Activated T-cell treated with anti-CD3 and anti-CD28 coated beads for 24 hours (primary cell): ENCODE measurements around the gene WASF1.
"Not testable (repeated sequence)": the region's sequence is repeated elsewhere in the genome, so short reads cannot be mapped to it uniquely, and the experiment has no call there.

Experiments
- DNase-seq: peaks from one replicate; pipeline ENCODE4 v3.0.0-alpha.2; 2020; ENCODE audit warnings: low read depth

WASF1 gene

GRCh38 chr6:110173506-110174132 is 5.9 kb downstream of the WASF1 start:
- DNase-seq, result no peak

- DNase-seq, result no peak
Observed at GRCh38 chr6:110170081-110170480, 9.4 kb downstream of the WASF1 start.

GRCh38 chr6:110158479-110158878 is 21.0 kb downstream of the WASF1 start:
- DNase-seq, result no peak

GRCh38 chr6:110147870-110148269 is 31.6 kb downstream of the WASF1 start:
- no peak for DNase-seq

- DNase-seq, result no peak
Observed at GRCh38 chr6:110140650-110141049, 38.8 kb downstream of the WASF1 start.

- DNase-seq, result no peak
Observed at GRCh38 chr6:110139052-110139451, 40.4 kb downstream of the WASF1 start.

- no peak for DNase-seq
Observed at GRCh38 chr6:110137924-110138887, 41.3 kb downstream of the WASF1 start.

- no peak for DNase-seq
Observed at GRCh38 chr6:110130362-110130761, 49.1 kb downstream of the WASF1 start.

GRCh38 chr6:110128418-110128817 is 51.1 kb downstream of the WASF1 start:
- DNase-seq, result no peak

GRCh38 chr6:110125361-110125760 is 54.1 kb downstream of the WASF1 start:
- DNase-seq, result no peak

GRCh38 chr6:110121655-110122054 is 57.8 kb downstream of the WASF1 start:
- not testable (repeated sequence) for DNase-seq

GRCh38 chr6:110116258-110116657 is 63.2 kb downstream of the WASF1 start:
- DNase-seq, result no peak

- DNase-seq, result no peak
Observed at GRCh38 chr6:110114004-110114403, 65.5 kb downstream of the WASF1 start.

GRCh38 chr6:110105296-110105695 is 74.2 kb downstream of the WASF1 start:
- no peak for DNase-seq

GRCh38 chr6:110103260-110103659 is 76.2 kb downstream of the WASF1 start:
- DNase-seq, result no peak

GRCh38 chr6:110102411-110102810 is 77.1 kb downstream of the WASF1 start:
- no peak for DNase-seq

- DNase-seq, result no peak
Observed at GRCh38 chr6:110101885-110102284, 77.6 kb downstream of the WASF1 start.

- DNase-seq, result no peak
Observed at GRCh38 chr6:110098511-110099116, 80.9 kb downstream of the WASF1 start.

- DNase-seq, result no peak
Observed at GRCh38 chr6:110097443-110097842, 82.0 kb downstream of the WASF1 start.

- no peak for DNase-seq
Observed at GRCh38 chr6:110095935-110096334, 83.5 kb downstream of the WASF1 start.

- DNase-seq, result no peak
Observed at GRCh38 chr6:110095101-110095500, 84.4 kb downstream of the WASF1 start.

GRCh38 chr6:110093981-110094380 is 85.5 kb downstream of the WASF1 start:
- no peak for DNase-seq

- DNase-seq, result no peak
Observed at GRCh38 chr6:110090876-110091275, 88.6 kb downstream of the WASF1 start.
